Measurements from ENCODE around the gene PITX3.
"Not testable (repeated sequence)": the region's sequence is repeated elsewhere in the genome, so short reads cannot be mapped to it uniquely, and the experiment has no call there.

The PITX3 gene

DNA sequence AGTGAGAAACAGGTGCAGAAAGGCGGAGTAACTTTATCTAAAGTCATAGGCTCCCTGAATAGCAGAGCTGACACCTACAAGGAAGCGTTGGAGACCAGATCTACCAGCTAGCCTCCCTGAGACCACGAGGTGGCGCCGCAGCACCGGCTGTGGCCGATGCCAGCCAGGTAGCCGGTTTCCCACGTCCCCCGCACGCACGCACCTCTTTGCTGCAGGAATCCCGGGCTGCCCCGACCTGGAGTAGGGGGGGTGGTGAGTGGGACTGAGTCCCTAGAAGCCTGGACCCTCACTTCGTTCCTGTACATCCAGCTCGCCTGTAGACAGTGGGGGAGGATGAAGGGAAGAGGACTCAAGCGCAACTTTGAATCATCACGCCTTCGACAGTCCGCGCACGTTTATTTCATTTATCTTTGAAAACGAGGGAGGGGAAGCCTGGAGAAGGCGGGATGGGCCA lies 11.5 kb downstream of the PITX3 start:
- peak; percentile 76 to 84 (median 80) for DNase-seq (ENCODE audit: low read depth in 2 of 3, low spot score in 1 of 3)

DNA sequence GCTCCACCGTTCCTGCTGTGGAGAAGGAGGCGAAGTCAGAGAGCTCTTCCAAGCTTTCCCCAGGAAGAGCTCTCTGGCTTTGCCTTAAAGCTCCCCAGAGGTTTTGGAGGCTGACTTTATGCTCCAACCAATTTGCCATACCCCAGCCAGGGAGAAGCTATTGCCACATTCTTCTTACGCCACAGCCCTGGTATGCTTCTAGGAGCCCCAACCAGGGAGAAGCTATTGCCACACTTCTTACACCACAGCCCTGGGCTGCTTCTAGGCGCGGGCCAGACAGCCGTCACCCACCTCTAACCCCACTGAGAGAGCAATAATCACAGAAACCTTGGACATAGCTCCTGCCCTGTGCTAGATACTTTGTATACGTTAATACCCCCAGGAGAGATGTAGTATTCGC lies 14.3 kb downstream of the PITX3 start:
- no peak for DNase-seq (ENCODE audit: low read depth in 2 of 3, low spot score in 1 of 3)

GRCh38 chr10:102226542-102226870 lies 14.8 kb downstream of the PITX3 start:
- DNase-seq (ENCODE audit: low read depth in 2 of 3, low spot score in 1 of 3): no peak

DNA sequence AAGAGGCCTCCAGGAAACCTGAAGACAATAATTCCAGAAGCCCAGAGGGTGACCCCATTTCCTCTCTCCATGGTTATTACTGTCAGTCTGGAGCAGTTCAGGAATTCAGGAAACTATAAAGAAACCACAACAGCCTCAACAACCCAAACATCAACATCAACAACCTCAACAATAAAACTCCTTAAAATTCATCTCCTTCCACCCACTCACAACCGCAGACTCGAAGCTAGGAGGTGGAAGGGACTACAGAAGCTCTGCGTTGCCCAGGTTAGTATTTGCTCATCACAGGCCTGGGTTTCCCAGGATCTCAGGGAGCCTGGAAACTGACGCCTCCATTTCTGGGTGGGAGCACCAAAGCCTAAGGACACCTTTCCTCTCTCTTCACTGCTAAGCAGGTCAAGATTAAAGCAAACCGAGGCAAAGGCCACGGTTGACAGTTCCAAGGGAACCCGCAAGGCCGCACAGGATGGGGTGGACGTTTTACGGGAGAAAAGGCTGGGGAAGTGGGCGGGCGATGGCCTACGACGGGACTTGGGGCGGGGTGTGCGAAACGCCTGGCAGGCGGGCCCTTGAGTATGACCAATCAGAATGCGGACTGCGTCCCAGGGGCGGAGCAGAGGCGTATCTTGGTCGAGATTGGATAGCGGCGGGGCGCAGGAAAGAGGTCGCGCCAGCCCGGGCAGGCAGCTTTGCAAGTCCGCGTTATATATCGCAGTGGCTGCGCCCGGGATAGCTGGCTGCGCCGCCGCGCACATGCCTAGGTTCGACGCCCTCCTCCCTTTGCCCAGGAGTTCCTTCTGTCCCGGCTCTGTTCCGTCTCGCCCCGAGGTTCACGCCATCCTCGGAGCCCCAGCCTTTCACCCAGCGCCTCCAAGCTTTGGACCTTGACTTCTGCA lies 15.4 kb downstream of the PITX3 start, which contains the start of gene ELOVL3:
Gene ELOVL3 (plus strand): TSS at position 654 of the 896 bp plus-strand sequence. CDS start 250 bp downstream, outside the sequence.
- peak; percentile 77 to 83 (median 78) for DNase-seq (ENCODE audit: low read depth in 2 of 3, low spot score in 1 of 3)

- no peak for DNase-seq (ENCODE audit: low read depth in 2 of 3, low spot score in 1 of 3)
Observed at GRCh38 chr10:102222797-102223196, 18.5 kb downstream of the PITX3 start.

- no peak for DNase-seq (ENCODE audit: low read depth in 2 of 3, low spot score in 1 of 3)
Observed at GRCh38 chr10:102220612-102221011, 20.7 kb downstream of the PITX3 start.

GRCh38 chr10:102219370-102219769 lies 21.9 kb downstream of the PITX3 start:
- no peak for DNase-seq (ENCODE audit: low read depth in 2 of 3, low spot score in 1 of 3)

GRCh38 chr10:102213599-102213998 lies 27.7 kb downstream of the PITX3 start:
- not testable (repeated sequence) for DNase-seq (ENCODE audit: low read depth in 2 of 3, low spot score in 1 of 3)

DNA sequence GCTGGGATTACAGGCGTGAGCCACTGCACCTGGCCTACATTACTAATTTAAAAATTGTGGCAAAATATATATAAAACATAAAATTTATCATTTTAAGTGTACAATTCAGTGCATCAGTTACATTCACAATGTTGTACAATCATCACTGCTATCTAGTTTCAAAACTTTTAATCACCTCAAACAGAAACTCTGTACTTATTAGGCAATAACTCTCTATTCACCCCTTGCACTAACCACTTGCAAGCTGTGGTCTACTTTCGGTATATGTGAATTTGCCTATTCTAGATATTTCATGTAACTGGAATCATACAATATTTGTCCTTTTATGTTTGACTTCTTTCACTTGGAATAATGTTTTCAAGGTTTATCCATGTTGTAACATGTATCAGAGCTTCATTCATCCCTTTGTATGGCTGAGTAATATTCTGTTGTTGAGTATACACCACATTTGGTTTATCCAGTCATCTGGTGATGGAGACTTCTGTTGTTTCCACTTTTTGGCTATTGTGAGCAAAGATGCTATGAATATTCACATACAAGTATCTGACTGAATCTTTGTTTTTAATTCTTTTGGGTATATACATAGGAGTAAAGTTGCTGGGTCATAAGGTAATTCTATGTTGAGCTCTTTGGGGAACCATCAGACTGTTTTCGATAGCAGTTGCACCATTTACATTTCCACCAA lies 29.6 kb downstream of the PITX3 start:
- no peak for DNase-seq (ENCODE audit: low read depth in 2 of 3, low spot score in 1 of 3)

DNA sequence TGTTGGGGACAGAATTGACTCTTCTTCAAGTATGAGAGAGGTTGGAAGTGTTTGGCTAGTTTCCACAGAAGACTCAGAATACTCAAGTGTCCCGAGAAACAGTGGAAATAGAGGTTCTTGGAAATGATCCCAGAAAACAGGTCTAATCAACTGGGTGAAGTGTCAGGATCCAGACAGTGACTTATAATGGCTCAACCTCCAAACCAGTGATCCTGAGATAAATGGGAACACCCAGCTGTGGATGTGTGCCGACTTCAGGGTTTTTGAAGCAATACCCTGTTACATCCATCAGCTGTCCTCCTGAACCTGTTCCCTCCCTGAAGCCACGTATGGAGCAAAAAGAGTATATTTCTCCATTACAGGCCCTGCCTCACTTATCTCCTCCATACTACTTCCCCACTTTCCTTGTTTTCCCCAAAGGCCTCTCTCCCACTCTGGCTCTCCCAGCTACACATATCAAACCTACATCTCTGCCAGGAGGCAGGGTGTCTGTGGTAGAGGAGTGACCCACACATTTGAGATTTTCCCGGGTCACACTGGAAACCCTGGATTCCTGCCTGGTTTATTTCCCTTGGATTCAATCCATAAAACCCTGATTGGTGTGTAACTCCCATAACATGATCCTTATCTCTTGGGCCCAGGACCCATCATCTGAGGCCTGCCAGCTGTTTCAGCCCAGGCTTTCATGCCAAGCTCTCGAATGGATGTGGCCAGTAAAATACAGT lies 32.8 kb downstream of the PITX3 start:
- no peak for DNase-seq (ENCODE audit: low read depth in 2 of 3, low spot score in 1 of 3)

- no peak for DNase-seq (ENCODE audit: low read depth in 2 of 3, low spot score in 1 of 3)
Observed at GRCh38 chr10:102202386-102202785, 38.9 kb downstream of the PITX3 start.

GRCh38 chr10:102200751-102201640 lies 40.3 kb downstream of the PITX3 start:
- no peak for DNase-seq (ENCODE audit: low read depth in 2 of 3, low spot score in 1 of 3)

DNA sequence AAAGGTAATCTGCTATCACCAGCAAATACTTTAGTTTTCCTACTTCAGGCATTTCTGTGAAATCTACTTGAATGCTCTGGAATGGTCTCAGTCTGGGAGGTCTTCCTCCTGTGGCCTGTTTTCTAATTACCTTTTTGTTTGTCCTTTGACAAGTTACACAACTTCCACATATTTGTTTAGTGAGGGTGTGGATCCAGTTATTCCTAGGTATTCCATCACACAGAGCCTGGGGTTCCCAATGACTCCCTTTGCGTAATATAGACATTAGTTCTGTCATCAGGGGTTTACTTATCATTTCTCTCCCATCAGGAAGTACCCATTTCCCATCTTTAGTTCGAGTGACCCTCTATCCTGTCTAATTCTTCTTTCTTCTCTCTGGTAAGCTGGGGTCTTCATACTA lies 43.3 kb downstream of the PITX3 start:
- no peak for DNase-seq (ENCODE audit: low read depth in 2 of 3, low spot score in 1 of 3)

- DNase-seq (ENCODE audit: low read depth in 2 of 3, low spot score in 1 of 3): peak; percentile 31 to 35 (median 34)
Observed at GRCh38 chr10:102196893-102197292, 44.4 kb downstream of the PITX3 start.

- no peak for DNase-seq (ENCODE audit: low read depth in 2 of 3, low spot score in 1 of 3)
Observed at GRCh38 chr10:102195296-102195870, 45.9 kb downstream of the PITX3 start.

DNA sequence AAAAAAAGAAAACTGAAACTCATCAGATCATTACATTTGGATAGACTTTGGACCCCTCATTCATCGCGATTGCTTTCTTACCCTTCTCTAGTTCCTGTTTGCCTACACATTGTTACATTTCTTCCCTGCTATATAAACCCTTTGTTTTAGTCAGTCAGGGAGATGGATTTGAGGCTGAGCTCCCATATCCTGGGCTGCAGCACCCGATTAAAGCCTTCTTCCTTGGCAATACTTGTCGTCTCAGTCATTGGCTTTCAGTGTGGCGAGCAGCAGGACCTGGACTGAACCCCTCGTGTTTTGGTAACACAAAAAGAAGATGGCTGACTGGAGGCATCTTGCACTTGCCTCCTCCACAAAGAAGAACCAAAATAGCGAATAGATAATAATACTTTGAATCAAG lies 49.4 kb downstream of the PITX3 start:
- no peak for DNase-seq (ENCODE audit: low read depth in 2 of 3, low spot score in 1 of 3)

- DNase-seq (ENCODE audit: low read depth in 2 of 3, low spot score in 1 of 3): not testable (repeated sequence)
Observed at GRCh38 chr10:102188941-102189898, 52.1 kb downstream of the PITX3 start.

DNA sequence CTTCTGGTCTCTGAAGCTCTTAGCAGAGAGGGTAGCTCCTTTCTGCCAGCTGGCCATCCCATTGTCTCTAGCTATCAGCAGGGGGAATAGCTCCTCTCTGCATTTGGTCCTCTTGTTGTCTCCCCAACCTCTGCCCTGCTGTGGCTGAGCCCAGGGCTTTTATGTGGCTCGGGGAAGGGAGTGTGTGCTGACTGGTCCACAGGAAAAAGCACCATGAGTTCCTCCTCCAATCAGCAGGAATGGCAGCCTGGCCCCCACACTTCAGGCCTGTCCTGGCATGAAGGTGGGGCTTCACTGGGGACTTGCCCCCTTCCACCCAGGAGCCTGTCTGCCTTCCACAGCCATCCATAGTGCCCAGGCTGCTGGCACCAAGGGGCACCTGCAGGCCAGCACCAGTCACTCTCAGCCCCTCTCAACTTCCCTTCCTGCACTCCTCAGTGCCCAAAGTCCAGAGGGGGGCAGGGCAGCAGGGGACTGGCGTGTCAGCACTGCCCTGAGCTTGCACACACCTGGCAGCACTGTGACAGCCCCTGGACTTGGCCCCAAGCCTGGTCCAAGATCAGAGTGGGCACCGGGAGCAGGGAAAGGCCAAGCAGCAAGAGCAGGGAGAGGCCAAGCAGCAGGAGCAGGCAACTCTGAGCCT lies 52.9 kb downstream of the PITX3 start:
- no peak for DNase-seq (ENCODE audit: low read depth in 2 of 3, low spot score in 1 of 3)
